ENCODE measurements around the gene DEPP1.
A peak's percentile ranks its signal among the peaks of the same experiment; 100 is the strongest.

The DEPP1 gene

GRCh38 chr10:44968500-44969400, 9.9 kb downstream of the DEPP1 start:
- H3K36me3 ChIP-seq (ENCODE audit: insufficient read depth, low read length) = no peaks in the 10 kb centered on the region
- no peaks in the 10 kb centered on the region for H3K9me3 ChIP-seq (ENCODE audit: insufficient read depth, low read depth, low read length)
- no peak for TF ChIP-seq EZH2phosphoT487 (IDR thresholded peaks at IDR 0.05; ENCODE audit: borderline replicate concordance)
- TF ChIP-seq CTCF (conservative IDR thresholded peaks at IDR 0.05; ENCODE audit: low read length) = no peak
- H3K27me3 ChIP-seq (ENCODE audit: insufficient read depth, low read length, poor library complexity, severe bottlenecking) = no peaks in the 10 kb centered on the region
- no peaks in the 10 kb centered on the region for H3K79me2 ChIP-seq (ENCODE audit: insufficient read depth, low read length)
- H4K20me1 ChIP-seq (ENCODE audit: insufficient read depth, low read length, poor library complexity, severe bottlenecking) = no peaks in the 10 kb centered on the region
- H3K4me1 ChIP-seq (ENCODE audit: insufficient read depth, low read length, poor library complexity, severe bottlenecking) = peaks cover 55% of the 10 kb centered on the region
- peak overlapping the region; percentile 54 for H3K4me2 ChIP-seq (ENCODE audit: low read depth, low read length, poor library complexity, severe bottlenecking)
- no peak overlapping the region for H2AFZ ChIP-seq (ENCODE audit: low read length)
- no peaks in the 10 kb centered on the region for H3K9me2 ChIP-seq (replicated peaks; ENCODE audit: low read depth, low read length)
- H3K4me3 ChIP-seq (ENCODE audit: low read length, poor library complexity, severe bottlenecking) = peak overlapping the region; percentile 37
- no peaks in the 10 kb centered on the region for H3F3A ChIP-seq (ENCODE audit: low read depth)
- H3K9ac ChIP-seq (ENCODE audit: low read depth, low read length, poor library complexity, severe bottlenecking) = peak overlapping the region; percentile 48

GRCh38 chr10:44968091-44968490, 10.5 kb downstream of the DEPP1 start:
- Histone ChIP-seq H3K9me2 (replicated peaks; ENCODE audit: low read depth, low read length) (no peaks in the 10 kb centered on the region), H2AFZ (ENCODE audit: low read length) (peak overlapping the region; percentile 20), H3K9me3 (ENCODE audit: insufficient read depth, low read depth, low read length) (no peaks in the 10 kb centered on the region), H3K79me2 (ENCODE audit: insufficient read depth, low read length) (no peaks in the 10 kb centered on the region), H3K27me3 (ENCODE audit: insufficient read depth, low read length, poor library complexity, severe bottlenecking) (no peaks in the 10 kb centered on the region), H4K20me1 (ENCODE audit: insufficient read depth, low read length, poor library complexity, severe bottlenecking) (no peaks in the 10 kb centered on the region), H3K9ac (ENCODE audit: low read depth, low read length, poor library complexity, severe bottlenecking) (peak overlapping the region; percentile 48), H3F3A (ENCODE audit: low read depth) (no peaks in the 10 kb centered on the region), H3K4me1 (ENCODE audit: insufficient read depth, low read length, poor library complexity, severe bottlenecking) (peaks cover 56% of the 10 kb centered on the region), H3K36me3 (ENCODE audit: insufficient read depth, low read length) (no peaks in the 10 kb centered on the region), H3K4me2 (ENCODE audit: low read depth, low read length, poor library complexity, severe bottlenecking) (peak overlapping the region; percentile 54), H3K4me3 (ENCODE audit: low read length, poor library complexity, severe bottlenecking) (peak overlapping the region; percentile 37)
- TF ChIP-seq CTCF (conservative IDR thresholded peaks at IDR 0.05; ENCODE audit: low read length) (no peak), EZH2phosphoT487 (IDR thresholded peaks at IDR 0.05; ENCODE audit: borderline replicate concordance) (no peak)

GRCh38 chr10:44967616-44968015, 11.0 kb downstream of the DEPP1 start:
- Histone ChIP-seq H3K27me3 (ENCODE audit: insufficient read depth, low read length, poor library complexity, severe bottlenecking) (no peaks in the 10 kb centered on the region), H2AFZ (ENCODE audit: low read length) (peak overlapping the region; percentile 20), H3K9me2 (replicated peaks; ENCODE audit: low read depth, low read length) (no peaks in the 10 kb centered on the region), H3K36me3 (ENCODE audit: insufficient read depth, low read length) (no peaks in the 10 kb centered on the region), H3K4me3 (ENCODE audit: low read length, poor library complexity, severe bottlenecking) (peak overlapping the region; percentile 37), H3K79me2 (ENCODE audit: insufficient read depth, low read length) (no peaks in the 10 kb centered on the region), H3K9ac (ENCODE audit: low read depth, low read length, poor library complexity, severe bottlenecking) (peak overlapping the region; percentile 48), H3K4me1 (ENCODE audit: insufficient read depth, low read length, poor library complexity, severe bottlenecking) (peaks cover 57% of the 10 kb centered on the region), H4K20me1 (ENCODE audit: insufficient read depth, low read length, poor library complexity, severe bottlenecking) (no peaks in the 10 kb centered on the region), H3K9me3 (ENCODE audit: insufficient read depth, low read depth, low read length) (no peaks in the 10 kb centered on the region), H3F3A (ENCODE audit: low read depth) (no peaks in the 10 kb centered on the region), H3K4me2 (ENCODE audit: low read depth, low read length, poor library complexity, severe bottlenecking) (peak overlapping the region; percentile 54)
- TF ChIP-seq EZH2phosphoT487 (IDR thresholded peaks at IDR 0.05; ENCODE audit: borderline replicate concordance) (no peak), CTCF (conservative IDR thresholded peaks at IDR 0.05; ENCODE audit: low read length) (no peak)
